ENCODE data around the gene UBE2E3. TPM values are rescaled to one million over a fixed set of nuclear protein-coding genes. Genes with fewer than 3 reads are reported as not detected.

Gene UBE2E3
- total RNA-seq, 1 experiment from 2014 or later = 76.3 TPM

DNA sequence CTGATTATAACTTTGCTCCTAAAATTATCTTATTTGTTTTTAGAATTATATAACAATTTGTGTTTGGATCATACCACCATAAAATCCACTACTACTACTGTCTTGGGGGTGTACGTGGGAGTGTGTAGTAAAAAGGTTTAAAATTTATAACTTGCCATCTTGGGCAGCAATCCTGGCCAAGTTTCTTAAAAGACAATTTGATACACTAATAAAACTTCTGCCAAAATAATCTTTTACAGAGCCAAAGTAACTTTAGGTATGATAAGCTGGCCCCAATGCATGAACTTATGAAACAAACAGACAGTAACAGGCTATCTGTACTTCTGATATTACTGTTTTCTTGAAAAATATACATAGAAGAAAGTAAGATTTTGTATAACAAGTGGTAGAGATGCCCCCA lies 11.3 kb upstream of the UBE2E3 start (continued):
- TF ChIP-seq, protein P1, sequence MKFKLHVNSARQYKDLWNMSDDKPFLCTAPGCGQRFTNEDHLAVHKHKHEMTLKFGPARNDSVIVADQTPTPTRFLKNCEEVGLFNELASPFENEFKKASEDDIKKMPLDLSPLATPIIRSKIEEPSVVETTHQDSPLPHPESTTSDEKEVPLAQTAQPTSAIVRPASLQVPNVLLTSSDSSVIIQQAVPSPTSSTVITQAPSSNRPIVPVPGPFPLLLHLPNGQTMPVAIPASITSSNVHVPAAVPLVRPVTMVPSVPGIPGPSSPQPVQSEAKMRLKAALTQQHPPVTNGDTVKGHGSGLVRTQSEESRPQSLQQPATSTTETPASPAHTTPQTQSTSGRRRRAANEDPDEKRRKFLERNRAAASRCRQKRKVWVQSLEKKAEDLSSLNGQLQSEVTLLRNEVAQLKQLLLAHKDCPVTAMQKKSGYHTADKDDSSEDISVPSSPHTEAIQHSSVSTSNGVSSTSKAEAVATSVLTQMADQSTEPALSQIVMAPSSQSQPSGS (CRISPR knock-in tag; IDR thresholded peaks at IDR 0.05; ENCODE audit: borderline replicate concordance, low read depth) = no peak
- TF ChIP-seq, protein P2, sequence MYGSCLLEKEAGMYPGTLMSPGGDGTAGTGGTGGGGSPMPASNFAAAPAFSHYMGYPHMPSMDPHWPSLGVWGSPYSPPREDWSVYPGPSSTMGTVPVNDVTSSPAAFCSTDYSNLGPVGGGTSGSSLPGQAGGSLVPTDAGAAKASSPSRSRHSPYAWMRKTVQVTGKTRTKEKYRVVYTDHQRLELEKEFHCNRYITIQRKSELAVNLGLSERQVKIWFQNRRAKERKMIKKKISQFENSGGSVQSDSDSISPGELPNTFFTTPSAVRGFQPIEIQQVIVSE (CRISPR knock-in tag; IDR thresholded peaks at IDR 0.05; ENCODE audit: borderline replicate concordance) = no peak
- TF ChIP-seq, protein P3, sequence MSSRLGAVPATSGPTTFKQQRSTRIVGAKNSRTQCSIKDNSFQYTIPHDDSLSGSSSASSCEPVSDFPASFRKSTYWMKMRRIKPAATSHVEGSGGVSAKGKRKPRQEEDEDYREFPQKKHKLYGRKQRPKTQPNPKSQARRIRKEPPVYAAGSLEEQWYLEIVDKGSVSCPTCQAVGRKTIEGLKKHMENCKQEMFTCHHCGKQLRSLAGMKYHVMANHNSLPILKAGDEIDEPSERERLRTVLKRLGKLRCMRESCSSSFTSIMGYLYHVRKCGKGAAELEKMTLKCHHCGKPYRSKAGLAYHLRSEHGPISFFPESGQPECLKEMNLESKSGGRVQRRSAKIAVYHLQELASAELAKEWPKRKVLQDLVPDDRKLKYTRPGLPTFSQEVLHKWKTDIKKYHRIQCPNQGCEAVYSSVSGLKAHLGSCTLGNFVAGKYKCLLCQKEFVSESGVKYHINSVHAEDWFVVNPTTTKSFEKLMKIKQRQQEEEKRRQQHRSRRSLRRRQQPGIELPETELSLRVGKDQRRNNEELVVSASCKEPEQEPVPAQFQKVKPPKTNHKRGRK (CRISPR knock-in tag; IDR thresholded peaks at IDR 0.05; ENCODE audit: borderline replicate concordance) = no peak
- TF ChIP-seq SOX15 (CRISPR knock-in tag; IDR thresholded peaks at IDR 0.05) (no peak), JUN (CRISPR knock-in tag; IDR thresholded peaks at IDR 0.05) (no peak), SP1 (CRISPR knock-in tag; conservative IDR thresholded peaks at IDR 0.05) (no peak), NR1H2 (CRISPR knock-in tag; IDR thresholded peaks at IDR 0.05) (no peak)

DNA sequence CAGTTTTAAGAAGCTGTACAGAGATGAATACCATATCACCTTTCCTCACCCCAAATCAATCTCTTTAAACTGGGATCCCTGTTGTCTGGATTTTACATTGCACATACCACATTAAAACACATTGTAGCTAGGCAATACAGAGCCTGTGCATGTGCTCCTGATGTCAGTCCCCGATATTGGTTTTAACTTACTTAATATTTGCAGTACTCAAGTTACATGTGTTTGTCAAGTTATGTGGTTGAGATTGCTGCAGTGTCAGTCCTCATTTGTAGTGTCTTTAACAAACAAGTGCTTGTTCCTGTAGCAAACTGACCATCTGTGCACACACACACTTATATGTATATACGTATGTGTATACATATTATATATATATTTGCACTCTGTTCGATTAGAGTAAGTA lies 10.4 kb upstream of the UBE2E3 start:
- ATAC-seq = no peak
- H3K4me3 Mint-ChIP-seq = no peak overlapping the region
- ChIA-PET POLR2A (no interaction called here), CTCF (no interaction called here)
- H3K36me3 Mint-ChIP-seq = no peaks in the 10 kb centered on the region
- H3K4me1 Mint-ChIP-seq = no peaks in the 10 kb centered on the region
- no peaks in the 10 kb centered on the region for H3K9me3 Mint-ChIP-seq
- no peaks in the 10 kb centered on the region for H3K27me3 Mint-ChIP-seq (ENCODE audit: low read depth)
- H3K27ac Mint-ChIP-seq = no peak overlapping the region
- DNase-seq (ENCODE audit: low spot score) = no peak
- TF ChIP-seq NFE2L1 (CRISPR knock-in tag; IDR thresholded peaks at IDR 0.05) (no peak), ETV6 (CRISPR knock-in tag; IDR thresholded peaks at IDR 0.05) (no peak), GABPB1 (CRISPR knock-in tag; IDR thresholded peaks at IDR 0.05) (0 out of 2 replicates have a peak, but pooled peaks have one; percentile 13)
- TF ChIP-seq, protein P4, sequence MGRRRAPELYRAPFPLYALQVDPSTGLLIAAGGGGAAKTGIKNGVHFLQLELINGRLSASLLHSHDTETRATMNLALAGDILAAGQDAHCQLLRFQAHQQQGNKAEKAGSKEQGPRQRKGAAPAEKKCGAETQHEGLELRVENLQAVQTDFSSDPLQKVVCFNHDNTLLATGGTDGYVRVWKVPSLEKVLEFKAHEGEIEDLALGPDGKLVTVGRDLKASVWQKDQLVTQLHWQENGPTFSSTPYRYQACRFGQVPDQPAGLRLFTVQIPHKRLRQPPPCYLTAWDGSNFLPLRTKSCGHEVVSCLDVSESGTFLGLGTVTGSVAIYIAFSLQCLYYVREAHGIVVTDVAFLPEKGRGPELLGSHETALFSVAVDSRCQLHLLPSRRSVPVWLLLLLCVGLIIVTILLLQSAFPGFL (CRISPR knock-in tag; IDR thresholded peaks at IDR 0.05; ENCODE audit: borderline replicate concordance) = no peak

DNA sequence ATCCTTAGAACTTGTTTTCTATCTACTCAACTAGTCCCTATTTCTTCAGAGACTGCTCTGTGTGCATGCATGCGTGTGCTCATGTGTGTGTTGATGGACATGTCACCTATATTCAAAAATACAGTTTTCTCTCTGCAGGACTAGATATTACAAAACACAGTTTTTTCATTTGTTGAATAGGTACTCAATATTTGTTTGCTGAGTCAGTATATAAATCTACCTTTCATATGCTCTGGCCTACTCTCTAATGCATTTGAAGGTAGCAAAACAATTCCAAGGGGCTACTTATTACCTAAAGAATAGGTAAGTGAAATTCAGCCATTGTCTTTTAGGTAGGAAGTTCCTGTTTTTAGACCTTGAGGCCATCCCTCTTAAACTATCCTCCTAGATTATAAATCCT lies 8.6 kb upstream of the UBE2E3 start:
- TF ChIP-seq NFATC4 (CRISPR knock-in tag; IDR thresholded peaks at IDR 0.05) (no peak), SMAD3 (CRISPR knock-in tag; IDR thresholded peaks at IDR 0.05; ENCODE audit: borderline replicate concordance) (no peak), ZNF317 (CRISPR knock-in tag; IDR thresholded peaks at IDR 0.05; ENCODE audit: borderline replicate concordance, low read depth) (no peak), CREM (CRISPR knock-in tag; IDR thresholded peaks at IDR 0.05) (no peak)
- TF ChIP-seq, protein P5, sequence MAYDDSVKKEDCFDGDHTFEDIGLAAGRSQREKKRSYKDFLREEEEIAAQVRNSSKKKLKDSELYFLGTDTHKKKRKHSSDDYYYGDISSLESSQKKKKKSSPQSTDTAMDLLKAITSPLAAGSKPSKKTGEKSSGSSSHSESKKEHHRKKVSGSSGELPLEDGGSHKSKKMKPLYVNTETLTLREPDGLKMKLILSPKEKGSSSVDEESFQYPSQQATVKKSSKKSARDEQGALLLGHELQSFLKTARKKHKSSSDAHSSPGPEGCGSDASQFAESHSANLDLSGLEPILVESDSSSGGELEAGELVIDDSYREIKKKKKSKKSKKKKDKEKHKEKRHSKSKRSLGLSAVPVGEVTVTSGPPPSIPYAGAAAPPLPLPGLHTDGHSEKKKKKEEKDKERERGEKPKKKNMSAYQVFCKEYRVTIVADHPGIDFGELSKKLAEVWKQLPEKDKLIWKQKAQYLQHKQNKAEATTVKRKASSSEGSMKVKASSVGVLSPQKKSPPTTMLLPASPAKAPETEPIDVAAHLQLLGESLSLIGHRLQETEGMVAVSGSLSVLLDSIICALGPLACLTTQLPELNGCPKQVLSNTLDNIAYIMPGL (CRISPR knock-in tag; IDR thresholded peaks at IDR 0.05) = no peak
- TF ChIP-seq, protein P6, sequence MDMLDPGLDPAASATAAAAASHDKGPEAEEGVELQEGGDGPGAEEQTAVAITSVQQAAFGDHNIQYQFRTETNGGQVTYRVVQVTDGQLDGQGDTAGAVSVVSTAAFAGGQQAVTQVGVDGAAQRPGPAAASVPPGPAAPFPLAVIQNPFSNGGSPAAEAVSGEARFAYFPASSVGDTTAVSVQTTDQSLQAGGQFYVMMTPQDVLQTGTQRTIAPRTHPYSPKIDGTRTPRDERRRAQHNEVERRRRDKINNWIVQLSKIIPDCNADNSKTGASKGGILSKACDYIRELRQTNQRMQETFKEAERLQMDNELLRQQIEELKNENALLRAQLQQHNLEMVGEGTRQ (CRISPR knock-in tag; IDR thresholded peaks at IDR 0.05) = no peak
- TF ChIP-seq, protein P7, sequence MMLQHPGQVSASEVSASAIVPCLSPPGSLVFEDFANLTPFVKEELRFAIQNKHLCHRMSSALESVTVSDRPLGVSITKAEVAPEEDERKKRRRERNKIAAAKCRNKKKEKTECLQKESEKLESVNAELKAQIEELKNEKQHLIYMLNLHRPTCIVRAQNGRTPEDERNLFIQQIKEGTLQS (CRISPR knock-in tag; conservative IDR thresholded peaks at IDR 0.05) = no peak
- no peaks in the 10 kb centered on the region for H3K36me3 Mint-ChIP-seq
- DNase-seq (ENCODE audit: low spot score) = no peak
- H3K9me3 Mint-ChIP-seq = no peaks in the 10 kb centered on the region
- no peak for ATAC-seq
- CTCF ChIA-PET = no interaction called here
- POLR2A ChIA-PET = no interaction called here
- H3K27me3 Mint-ChIP-seq (ENCODE audit: low read depth) = no peaks in the 10 kb centered on the region
- peaks cover 8% of the 10 kb centered on the region for H3K4me1 Mint-ChIP-seq
- H3K4me3 Mint-ChIP-seq = no peak overlapping the region
- no peak overlapping the region for H3K27ac Mint-ChIP-seq
